Measurements from ENCODE around the gene MYO5A.
"Not testable (repeated sequence)": the region's sequence is repeated elsewhere in the genome, so short reads cannot be mapped to it uniquely, and the experiment has no call there.

The MYO5A gene

GRCh38 chr15:52417521-52417920 is 111.2 kb downstream of the MYO5A start:
- FAIRE-seq (peak; percentile 5), DNase-seq (ENCODE audit: insufficient read length, low spot score) (no peak)
- TF ChIP-seq PAX5 (IDR thresholded peaks at IDR 0.05; ENCODE audit: insufficient read depth, low read length, severe bottlenecking) (no peak), POU2F2 (IDR thresholded peaks at IDR 0.05; ENCODE audit: low read depth, low read length) (no peak), POLR2A (IDR thresholded peaks at IDR 0.05; ENCODE audit: low read depth, low read length) (no peak), TAF1 (IDR thresholded peaks at IDR 0.05; ENCODE audit: low read depth, low read length) (no peak), POLR2AphosphoS5 (IDR thresholded peaks at IDR 0.05; ENCODE audit: low read depth, low read length) (no peak), SPI1 (IDR thresholded peaks at IDR 0.05; ENCODE audit: low read depth, low read length) (no peak)

GRCh38 chr15:52416566-52416965 is 112.1 kb downstream of the MYO5A start:
- FAIRE-seq; DNase-seq (ENCODE audit: insufficient read length, low spot score): not testable (repeated sequence)

- DNase-seq (ENCODE audit: insufficient read length, low spot score) (no peak), FAIRE-seq (no peak)
- TF ChIP-seq POLR2AphosphoS5 (IDR thresholded peaks at IDR 0.05; ENCODE audit: low read depth, low read length) (no peak), POLR2A (IDR thresholded peaks at IDR 0.05; ENCODE audit: low read depth, low read length) (no peak), POU2F2 (IDR thresholded peaks at IDR 0.05; ENCODE audit: low read depth, low read length) (no peak), PAX5 (IDR thresholded peaks at IDR 0.05; ENCODE audit: insufficient read depth, low read length, severe bottlenecking) (no peak), TAF1 (IDR thresholded peaks at IDR 0.05; ENCODE audit: low read depth, low read length) (no peak), SPI1 (IDR thresholded peaks at IDR 0.05; ENCODE audit: low read depth, low read length) (no peak)
Observed at GRCh38 chr15:52415628-52416027, 113.1 kb downstream of the MYO5A start.

- no peak for DNase-seq (ENCODE audit: insufficient read length, low spot score)
- TF ChIP-seq POLR2A (IDR thresholded peaks at IDR 0.05; ENCODE audit: low read depth, low read length) (no peak), PAX5 (IDR thresholded peaks at IDR 0.05; ENCODE audit: insufficient read depth, low read length, severe bottlenecking) (no peak), TAF1 (IDR thresholded peaks at IDR 0.05; ENCODE audit: low read depth, low read length) (no peak), POU2F2 (IDR thresholded peaks at IDR 0.05; ENCODE audit: low read depth, low read length) (no peak), POLR2AphosphoS5 (IDR thresholded peaks at IDR 0.05; ENCODE audit: low read depth, low read length) (no peak), SPI1 (IDR thresholded peaks at IDR 0.05; ENCODE audit: low read depth, low read length) (no peak)
- no peak for FAIRE-seq
Observed at GRCh38 chr15:52414936-52415335, 113.7 kb downstream of the MYO5A start.

GRCh38 chr15:52408823-52409222 is 119.9 kb downstream of the MYO5A start:
- FAIRE-seq: no peak
- no peak for TF ChIP-seq POLR2AphosphoS5 (IDR thresholded peaks at IDR 0.05; ENCODE audit: low read depth, low read length)
- DNase-seq (ENCODE audit: insufficient read length, low spot score): no peak

GRCh38 chr15:52407374-52407773 is 121.3 kb downstream of the MYO5A start:
- TF ChIP-seq POU2F2 (IDR thresholded peaks at IDR 0.05; ENCODE audit: low read depth, low read length) (no peak), POLR2AphosphoS5 (IDR thresholded peaks at IDR 0.05; ENCODE audit: low read depth, low read length) (no peak), POLR2A (IDR thresholded peaks at IDR 0.05; ENCODE audit: low read depth, low read length) (no peak), SPI1 (IDR thresholded peaks at IDR 0.05; ENCODE audit: low read depth, low read length) (no peak), PAX5 (IDR thresholded peaks at IDR 0.05; ENCODE audit: insufficient read depth, low read length, severe bottlenecking) (no peak), TAF1 (IDR thresholded peaks at IDR 0.05; ENCODE audit: low read depth, low read length) (no peak)

GRCh38 chr15:52406601-52407000 is 122.1 kb downstream of the MYO5A start:
- no peak for FAIRE-seq
- TF ChIP-seq POU2F2 (IDR thresholded peaks at IDR 0.05; ENCODE audit: low read depth, low read length) (no peak), PAX5 (IDR thresholded peaks at IDR 0.05; ENCODE audit: insufficient read depth, low read length, severe bottlenecking) (no peak), POLR2AphosphoS5 (IDR thresholded peaks at IDR 0.05; ENCODE audit: low read depth, low read length) (no peak), POLR2A (IDR thresholded peaks at IDR 0.05; ENCODE audit: low read depth, low read length) (no peak), TAF1 (IDR thresholded peaks at IDR 0.05; ENCODE audit: low read depth, low read length) (no peak)
- no peak for DNase-seq (ENCODE audit: insufficient read length, low spot score)

More at GRCh38 chr15:52407374-52407773, 121.3 kb downstream of the MYO5A start:
- DNase-seq (ENCODE audit: insufficient read length, low spot score): no peak
- FAIRE-seq: no peak

- FAIRE-seq (no peak), DNase-seq (ENCODE audit: insufficient read length, low spot score) (no peak)
- no peak for TF ChIP-seq PAX5 (IDR thresholded peaks at IDR 0.05; ENCODE audit: insufficient read depth, low read length, severe bottlenecking)
- no peak for TF ChIP-seq POLR2A (IDR thresholded peaks at IDR 0.05; ENCODE audit: low read depth, low read length)
- no peak for TF ChIP-seq POLR2AphosphoS5 (IDR thresholded peaks at IDR 0.05; ENCODE audit: low read depth, low read length)
Observed at GRCh38 chr15:52405856-52406255, 122.8 kb downstream of the MYO5A start.

GRCh38 chr15:52397118-52397517 is 131.6 kb downstream of the MYO5A start:
- no peak for TF ChIP-seq POLR2A (IDR thresholded peaks at IDR 0.05; ENCODE audit: low read depth, low read length)
- no peak for DNase-seq (ENCODE audit: insufficient read length, low spot score)
- FAIRE-seq: no peak

- TF ChIP-seq POLR2AphosphoS5 (IDR thresholded peaks at IDR 0.05; ENCODE audit: low read depth, low read length): no peak
- TF ChIP-seq POLR2A (IDR thresholded peaks at IDR 0.05; ENCODE audit: low read depth, low read length): no peak
- TF ChIP-seq POU2F2 (IDR thresholded peaks at IDR 0.05; ENCODE audit: low read depth, low read length): no peak
- TF ChIP-seq SPI1 (IDR thresholded peaks at IDR 0.05; ENCODE audit: low read depth, low read length): no peak
- TF ChIP-seq TAF1 (IDR thresholded peaks at IDR 0.05; ENCODE audit: low read depth, low read length): no peak
- TF ChIP-seq PAX5 (IDR thresholded peaks at IDR 0.05; ENCODE audit: insufficient read depth, low read length, severe bottlenecking): no peak
- FAIRE-seq (no peak), DNase-seq (ENCODE audit: insufficient read length, low spot score) (no peak)
Observed at GRCh38 chr15:52394118-52394517, 134.6 kb downstream of the MYO5A start.

GRCh38 chr15:52392008-52392687 is 136.5 kb downstream of the MYO5A start:
- DNase-seq (ENCODE audit: insufficient read length, low spot score) (no peak), FAIRE-seq (peak; percentile 26)
- TF ChIP-seq PAX5 (IDR thresholded peaks at IDR 0.05; ENCODE audit: insufficient read depth, low read length, severe bottlenecking) (no peak), TAF1 (IDR thresholded peaks at IDR 0.05; ENCODE audit: low read depth, low read length) (no peak), SPI1 (IDR thresholded peaks at IDR 0.05; ENCODE audit: low read depth, low read length) (no peak), POLR2A (IDR thresholded peaks at IDR 0.05; ENCODE audit: low read depth, low read length) (no peak), POLR2AphosphoS5 (IDR thresholded peaks at IDR 0.05; ENCODE audit: low read depth, low read length) (no peak), POU2F2 (IDR thresholded peaks at IDR 0.05; ENCODE audit: low read depth, low read length) (no peak)
